Type B pancreatic cell (in vitro differentiated cells): Measurements from ENCODE around the gene NR6A1. TPM values are rescaled to one million over a fixed set of nuclear protein-coding genes. Genes with fewer than 3 reads are reported as not detected.

Experiments used
- DNase-seq: peaks from one replicate; pipeline ENCODE4 v3.0.0; 2021; ENCODE audit warnings: mixed read lengths; ENCODE audit not compliant: unreplicated experiment; ENCODE audit errors: extremely low spot score
- H3K27ac Mint-ChIP-seq: 2 replicates; pipeline ENCODE4 v1.8.0; 2021; ENCODE audit warnings: mild to moderate bottlenecking, mixed read lengths
- H3K27me3 Mint-ChIP-seq: 2 replicates; pipeline ENCODE4 v1.8.0; 2021; ENCODE audit warnings: mixed read lengths
- H3K36me3 Mint-ChIP-seq: 2 replicates; pipeline ENCODE4 v1.8.0; 2021; ENCODE audit warnings: mixed read lengths
- H3K4me1 Mint-ChIP-seq: one replicate; pipeline ENCODE4 v1.8.0; 2021; ENCODE audit warnings: mixed read lengths; ENCODE audit not compliant: unreplicated experiment
- H3K4me3 Mint-ChIP-seq: 2 replicates; pipeline ENCODE4 v1.8.0; 2021; ENCODE audit warnings: mild to moderate bottlenecking, mixed read lengths
- H3K9me3 Mint-ChIP-seq: 2 replicates; pipeline ENCODE4 v1.8.0; 2021; ENCODE audit warnings: mixed read lengths
- CTCF ChIP-seq: fragments of 200-600 bp; sonication (generic); conservative IDR thresholded peaks from 2 replicates; pipeline ENCODE4 v1.5.0; 2021; ENCODE audit warnings: antibody characterized with exemption, mild to moderate bottlenecking
- total RNA-seq: library from RNA; stranded (reverse); gene quantifications from 2 replicates; pipeline ENCODE4 v1.2.1, GENCODE V29; 2021; ENCODE audit warnings: low replicate concordance

The NR6A1 gene
- total RNA-seq, 1 donor from 2014 or later, result 10.0 TPM

- Mint-ChIP-seq H3K9me3 (no peaks in the 10 kb centered on the region), H3K27ac (peak overlapping the region; percentile 79), H3K4me1 (peaks cover 17% of the 10 kb centered on the region), H3K36me3 (no peaks in the 10 kb centered on the region), H3K27me3 (peaks cover 2% of the 10 kb centered on the region), H3K4me3 (peak overlapping the region; percentile 44)
- no peak for TF ChIP-seq CTCF
- no peak for DNase-seq
Observed at GRCh38 chr9:124808246-124808956, 37.3 kb upstream of the NR6A1 start.

- Mint-ChIP-seq H3K4me1 (peaks cover 4% of the 10 kb centered on the region), H3K4me3 (no peak overlapping the region), H3K9me3 (no peaks in the 10 kb centered on the region), H3K27me3 (peaks cover 2% of the 10 kb centered on the region), H3K36me3 (no peaks in the 10 kb centered on the region), H3K27ac (no peak overlapping the region)
- no peak for DNase-seq
- TF ChIP-seq CTCF, result no peak
Observed at GRCh38 chr9:124805186-124805585, 34.1 kb upstream of the NR6A1 start.

GRCh38 chr9:124803911-124804310 lies 32.8 kb upstream of the NR6A1 start:
- DNase-seq, result no peak
- Mint-ChIP-seq H3K27ac (no peak overlapping the region), H3K36me3 (no peaks in the 10 kb centered on the region), H3K4me1 (no peaks in the 10 kb centered on the region), H3K4me3 (no peak overlapping the region), H3K9me3 (no peaks in the 10 kb centered on the region), H3K27me3 (peaks cover 2% of the 10 kb centered on the region)
- TF ChIP-seq CTCF, result no peak

GRCh38 chr9:124802426-124802825 lies 31.3 kb upstream of the NR6A1 start:
- Mint-ChIP-seq H3K9me3 (no peaks in the 10 kb centered on the region), H3K27me3 (peaks cover 2% of the 10 kb centered on the region), H3K27ac (no peak overlapping the region), H3K36me3 (no peaks in the 10 kb centered on the region), H3K4me1 (peaks cover 3% of the 10 kb centered on the region), H3K4me3 (no peak overlapping the region)
- no peak for TF ChIP-seq CTCF
- DNase-seq, result no peak

- Mint-ChIP-seq H3K27me3 (peaks cover 2% of the 10 kb centered on the region), H3K4me1 (peaks cover 5% of the 10 kb centered on the region), H3K27ac (no peak overlapping the region), H3K9me3 (no peaks in the 10 kb centered on the region), H3K36me3 (no peaks in the 10 kb centered on the region), H3K4me3 (no peak overlapping the region)
- DNase-seq, result no peak
- TF ChIP-seq CTCF, result no peak
Observed at GRCh38 chr9:124801356-124801755, 30.2 kb upstream of the NR6A1 start.
